Measurements from ENCODE around the gene GJC3. TPM values are rescaled to one million over a fixed set of nuclear protein-coding genes. Genes with fewer than 3 reads are reported as not detected.

The GJC3 gene
- total RNA-seq, 1 experiment from 2014 or later = not detected

- Histone ChIP-seq H3K4me1 (ENCODE audit: insufficient read depth, low read length, poor library complexity, severe bottlenecking) (peaks cover 3% of the 10 kb centered on the region), H3K27ac (ENCODE audit: low read depth, low read length, poor library complexity, severe bottlenecking) (no peak overlapping the region), H3K27me3 (replicated peaks; ENCODE audit: insufficient read depth, low read depth, low read length, poor library complexity) (peaks cover 4% of the 10 kb centered on the region), H3K36me3 (ENCODE audit: insufficient read depth, low read length, poor library complexity, severe bottlenecking) (no peaks in the 10 kb centered on the region), H3K9me3 (ENCODE audit: low read depth, low read length, poor library complexity, severe bottlenecking) (no peaks in the 10 kb centered on the region), H3K4me3 (ENCODE audit: low read depth, low read length, poor library complexity, severe bottlenecking) (no peak overlapping the region)
- no TSS peak for BruUV-seq (replicated peaks)
- no peak for DNase-seq (ENCODE audit: low spot score)
- ChIA-PET POLR2A (ENCODE audit: low non-redundant PET) (interaction anchor here (0.6 kb wide), 1 partner anchor 130 kb away, joined by 17 read pairs; no protein-coding TSS in a partner anchor), CTCF (no interaction called here)
- intact Hi-C loops (cut with micrococcal nuclease; ENCODE audit: unreplicated experiment) = no loop called here
- TF ChIP-seq, protein P1, sequence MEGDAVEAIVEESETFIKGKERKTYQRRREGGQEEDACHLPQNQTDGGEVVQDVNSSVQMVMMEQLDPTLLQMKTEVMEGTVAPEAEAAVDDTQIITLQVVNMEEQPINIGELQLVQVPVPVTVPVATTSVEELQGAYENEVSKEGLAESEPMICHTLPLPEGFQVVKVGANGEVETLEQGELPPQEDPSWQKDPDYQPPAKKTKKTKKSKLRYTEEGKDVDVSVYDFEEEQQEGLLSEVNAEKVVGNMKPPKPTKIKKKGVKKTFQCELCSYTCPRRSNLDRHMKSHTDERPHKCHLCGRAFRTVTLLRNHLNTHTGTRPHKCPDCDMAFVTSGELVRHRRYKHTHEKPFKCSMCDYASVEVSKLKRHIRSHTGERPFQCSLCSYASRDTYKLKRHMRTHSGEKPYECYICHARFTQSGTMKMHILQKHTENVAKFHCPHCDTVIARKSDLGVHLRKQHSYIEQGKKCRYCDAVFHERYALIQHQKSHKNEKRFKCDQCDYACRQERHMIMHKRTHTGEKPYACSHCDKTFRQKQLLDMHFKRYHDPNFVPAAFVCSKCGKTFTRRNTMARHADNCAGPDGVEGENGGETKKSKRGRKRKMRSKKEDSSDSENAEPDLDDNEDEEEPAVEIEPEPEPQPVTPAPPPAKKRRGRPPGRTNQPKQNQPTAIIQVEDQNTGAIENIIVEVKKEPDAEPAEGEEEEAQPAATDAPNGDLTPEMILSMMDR (conservative IDR thresholded peaks at IDR 0.05; ENCODE audit: low read depth, low read length) = no peak
- no peak for TF ChIP-seq EZH2 (IDR thresholded peaks at IDR 0.05; ENCODE audit: borderline replicate concordance, low read depth, low read length, poor library complexity, severe bottlenecking)
Measured at GRCh38 chr7:99947608-99948007, 18.2 kb upstream of the GJC3 start.

DNA sequence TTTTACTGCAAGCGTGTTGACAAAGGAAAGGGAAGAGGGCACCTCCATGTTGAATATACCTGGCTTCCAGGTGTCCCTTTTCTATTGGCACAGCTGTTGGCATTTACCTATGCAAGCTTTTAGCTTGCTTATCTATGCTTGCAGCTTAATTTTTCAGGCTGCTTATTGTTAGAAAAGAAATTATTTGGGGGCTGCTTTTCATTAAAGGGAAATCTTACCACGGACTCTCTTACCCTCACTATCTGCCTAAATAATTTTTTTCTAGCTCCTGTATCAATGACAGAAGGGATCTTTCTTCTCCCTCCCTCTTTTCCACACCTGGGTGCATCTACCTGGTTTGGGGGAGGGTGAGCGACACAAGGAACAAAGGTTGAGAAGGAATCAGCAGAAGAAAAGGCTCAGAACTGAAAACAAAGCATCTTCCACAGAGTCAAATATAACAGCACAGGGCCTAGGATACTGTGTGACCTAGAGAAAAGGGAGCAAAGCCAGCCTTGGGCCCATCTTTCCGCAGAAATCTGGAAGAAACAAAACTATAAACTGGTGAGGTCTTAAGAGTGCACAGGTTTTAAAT lies 15.2 kb upstream of the GJC3 start:
- H3K4me3 ChIP-seq (ENCODE audit: low read depth, low read length, poor library complexity, severe bottlenecking) = no peak overlapping the region
- H3K9me3 ChIP-seq (ENCODE audit: low read depth, low read length, poor library complexity, severe bottlenecking) = no peaks in the 10 kb centered on the region
- intact Hi-C loops (cut with micrococcal nuclease; ENCODE audit: unreplicated experiment) = no loop called here
- BruUV-seq (replicated peaks) = no TSS peak
- peaks cover 3% of the 10 kb centered on the region for H3K4me1 ChIP-seq (ENCODE audit: insufficient read depth, low read length, poor library complexity, severe bottlenecking)
- H3K27ac ChIP-seq (ENCODE audit: low read depth, low read length, poor library complexity, severe bottlenecking) = no peak overlapping the region
- no peak for TF ChIP-seq EZH2 (IDR thresholded peaks at IDR 0.05; ENCODE audit: borderline replicate concordance, low read depth, low read length, poor library complexity, severe bottlenecking)
- TF ChIP-seq, protein P1 (conservative IDR thresholded peaks at IDR 0.05; ENCODE audit: low read depth, low read length) = no peak
- POLR2A ChIA-PET (ENCODE audit: low non-redundant PET) = no interaction called here
- no peaks in the 10 kb centered on the region for H3K36me3 ChIP-seq (ENCODE audit: insufficient read depth, low read length, poor library complexity, severe bottlenecking)
- H3K27me3 ChIP-seq (replicated peaks; ENCODE audit: insufficient read depth, low read depth, low read length, poor library complexity) = peaks cover 9% of the 10 kb centered on the region
- no peak for DNase-seq (ENCODE audit: low spot score)
- CTCF ChIA-PET = interaction anchor here (0.6 kb wide), 1 partner anchor 773 kb away, joined by 3 read pairs; no protein-coding TSS in a partner anchor

GRCh38 chr7:99943641-99944496 lies 14.4 kb upstream of the GJC3 start:
- POLR2A ChIA-PET (ENCODE audit: low non-redundant PET) = no interaction called here
- peak; percentile 14 for DNase-seq (ENCODE audit: low spot score)

More at GRCh38 chr7:99943641-99944496, 14.4 kb upstream of the GJC3 start:
- TF ChIP-seq, protein P1 (conservative IDR thresholded peaks at IDR 0.05; ENCODE audit: low read depth, low read length) = no peak
- TF ChIP-seq EZH2 (IDR thresholded peaks at IDR 0.05; ENCODE audit: borderline replicate concordance, low read depth, low read length, poor library complexity, severe bottlenecking) = no peak
- BruUV-seq (replicated peaks) = no TSS peak
- H3K36me3 ChIP-seq (ENCODE audit: insufficient read depth, low read length, poor library complexity, severe bottlenecking) = no peaks in the 10 kb centered on the region
- peaks cover 3% of the 10 kb centered on the region for H3K4me1 ChIP-seq (ENCODE audit: insufficient read depth, low read length, poor library complexity, severe bottlenecking)
- H3K27ac ChIP-seq (ENCODE audit: low read depth, low read length, poor library complexity, severe bottlenecking) = no peak overlapping the region
- peaks cover 6% of the 10 kb centered on the region for H3K9me3 ChIP-seq (ENCODE audit: low read depth, low read length, poor library complexity, severe bottlenecking)
- peaks cover 9% of the 10 kb centered on the region for H3K27me3 ChIP-seq (replicated peaks; ENCODE audit: insufficient read depth, low read depth, low read length, poor library complexity)
- intact Hi-C loops (cut with micrococcal nuclease; ENCODE audit: unreplicated experiment) = no loop called here
- H3K4me3 ChIP-seq (ENCODE audit: low read depth, low read length, poor library complexity, severe bottlenecking) = no peak overlapping the region
- CTCF ChIA-PET = interaction anchor here (0.6 kb wide), 1 partner anchor 774 kb away, joined by 3 read pairs; no protein-coding TSS in a partner anchor
